ENCODE data around the gene MAD2L2. TPM values are rescaled to one million over a fixed set of nuclear protein-coding genes. Genes with fewer than 3 reads are reported as not detected.

The MAD2L2 gene
- polyA plus RNA-seq, 3 donors, result 50.4 to 71.3 (median 57.8) TPM

- H3K36me3 ChIP-seq (replicated peaks in 1 of 2; ENCODE audit: control insufficient read depth in 1 of 2, insufficient read depth in 2 of 2, low read length in 2 of 2), result no peaks in the 10 kb centered on the region
- peak overlapping the region in 1 of 3 experiments; percentile 72 for H3K4me3 ChIP-seq (replicated peaks in 1 of 3; ENCODE audit: low read depth in 2 of 3, low read length in 3 of 3)
- peaks cover 0 to 5% (median 0%) of the 10 kb centered on the region in 7 donors for H3K9me3 Mint-ChIP-seq
- peaks cover 91 to 95% of the 10 kb centered on the region in 2 donors for H3K4me1 ChIP-seq (ENCODE audit: control insufficient read depth in 1 of 2, insufficient read depth in 2 of 2, low read length in 2 of 2)
- peaks cover 3% of the 10 kb centered on the region for H3K79me2 ChIP-seq (ENCODE audit: insufficient read depth, low read length)
- no peaks in the 10 kb centered on the region for H3K9me3 ChIP-seq (replicated peaks in 1 of 2; ENCODE audit: control insufficient read depth in 1 of 2, insufficient read depth in 1 of 2, low read length in 2 of 2)
- no peak for TF ChIP-seq CTCF (IDR thresholded peaks at IDR 0.05)
- peak overlapping the region; percentile 75 for H3K4me2 ChIP-seq (replicated peaks; ENCODE audit: extremely low read depth, low read length, poor library complexity, severe bottlenecking)
- no peak overlapping the region for H3K9ac ChIP-seq (ENCODE audit: insufficient read depth, low read length, poor library complexity, severe bottlenecking)
- H4K20me1 ChIP-seq (ENCODE audit: insufficient read depth, low read length), result no peaks in the 10 kb centered on the region
- H3K4me3 Mint-ChIP-seq, result no peak overlapping the region
- no peak overlapping the region for H2AFZ ChIP-seq (ENCODE audit: insufficient read depth, low read depth, low read length, poor library complexity, severe bottlenecking)
- peak overlapping the region; percentile 74 to 87 for H3K27ac ChIP-seq (ENCODE audit: low read depth in 1 of 2, low read length in 2 of 2)
- no peak for DNase-seq
- WGBS (ENCODE audit: insufficient coverage), result 94% methylated on average over 4 of the region's 4 CpGs
- H3K4me1 Mint-ChIP-seq, result peaks cover 92% of the 10 kb centered on the region
- intact Hi-C loops (cut with micrococcal nuclease), result no loop called here
- H3K27me3 Mint-ChIP-seq (ENCODE audit: low read depth in 3 of 3), result peaks cover 0 to 2% (median 0%) of the 10 kb centered on the region in 3 donors
- no peaks in the 10 kb centered on the region for H3K27me3 ChIP-seq (ENCODE audit: control insufficient read depth in 2 of 2, insufficient read depth in 2 of 2, low read length in 2 of 2)
- peak overlapping the region in 6 of 7 donors; percentile 25 to 98 (median 84) for H3K27ac Mint-ChIP-seq
- H3K36me3 Mint-ChIP-seq, result peaks cover 0 to 3% of the 10 kb centered on the region in 2 donors
Observed at GRCh38 chr1:11728126-11728806, 47.3 kb upstream of the MAD2L2 start.

GRCh38 chr1:11727119-11727518 is 46.2 kb upstream of the MAD2L2 start:
- no peak for DNase-seq
- no peaks in the 10 kb centered on the region for H3K27me3 ChIP-seq (ENCODE audit: control insufficient read depth in 2 of 2, insufficient read depth in 2 of 2, low read length in 2 of 2)
- no peak overlapping the region for H3K4me3 ChIP-seq (replicated peaks in 1 of 3; ENCODE audit: low read depth in 2 of 3, low read length in 3 of 3)
- Mint-ChIP-seq H3K27me3 (ENCODE audit: low read depth in 3 of 3) (peaks cover 0 to 2% (median 1%) of the 10 kb centered on the region in 3 donors), H3K4me3 (no peak overlapping the region), H3K9me3 (peaks cover 0 to 5% (median 0%) of the 10 kb centered on the region in 7 donors), H3K27ac (peak overlapping the region in 4 of 7 donors; percentile 47 to 69 (median 52)), H3K36me3 (peaks cover 0 to 3% of the 10 kb centered on the region in 2 donors), H3K4me1 (peaks cover 85% of the 10 kb centered on the region)
- no peak overlapping the region for H2AFZ ChIP-seq (ENCODE audit: insufficient read depth, low read depth, low read length, poor library complexity, severe bottlenecking)
- H3K4me2 ChIP-seq (replicated peaks; ENCODE audit: extremely low read depth, low read length, poor library complexity, severe bottlenecking), result no peak overlapping the region
- no peaks in the 10 kb centered on the region for H4K20me1 ChIP-seq (ENCODE audit: insufficient read depth, low read length)
- no peak for TF ChIP-seq CTCF (IDR thresholded peaks at IDR 0.05)
- H3K9me3 ChIP-seq (replicated peaks in 1 of 2; ENCODE audit: control insufficient read depth in 1 of 2, insufficient read depth in 1 of 2, low read length in 2 of 2), result no peaks in the 10 kb centered on the region
- H3K27ac ChIP-seq (ENCODE audit: low read depth in 1 of 2, low read length in 2 of 2), result peak overlapping the region in 1 of 2 donors; percentile 84
- H3K36me3 ChIP-seq (replicated peaks in 1 of 2; ENCODE audit: control insufficient read depth in 1 of 2, insufficient read depth in 2 of 2, low read length in 2 of 2), result no peaks in the 10 kb centered on the region
- peaks cover 80 to 83% of the 10 kb centered on the region in 2 donors for H3K4me1 ChIP-seq (ENCODE audit: control insufficient read depth in 1 of 2, insufficient read depth in 2 of 2, low read length in 2 of 2)
- H3K9ac ChIP-seq (ENCODE audit: insufficient read depth, low read length, poor library complexity, severe bottlenecking), result no peak overlapping the region
- intact Hi-C loops (cut with micrococcal nuclease), result no loop called here
- peaks cover 3% of the 10 kb centered on the region for H3K79me2 ChIP-seq (ENCODE audit: insufficient read depth, low read length)
- 100% methylated on average over 4 of the region's 4 CpGs for WGBS (ENCODE audit: insufficient coverage)
